Measurements from ENCODE around the gene SYT1.

- no peak for TF ChIP-seq CTCF (IDR thresholded peaks at IDR 0.05)
- no peak for TF ChIP-seq ZFX (IDR thresholded peaks at IDR 0.05; ENCODE audit: borderline replicate concordance)
Measured at GRCh38 chr12:79333144-79333543, 468.6 kb downstream of the SYT1 start.

All from 22Rv1 (cell line).